GM21367 (cell line): ENCODE measurements around the gene ANO8.

Source experiments
- ATAC-seq: cut with Tn5 transposase; IDR thresholded peaks from one replicate; pipeline ENCODE4 v1.9.1; 2021; ENCODE audit not compliant: unreplicated experiment

The ANO8 gene

GRCh38 chr19:17329366-17330261, 5.0 kb downstream of the ANO8 start:
- no peak for ATAC-seq

GRCh38 chr19:17328517-17329365, 5.9 kb downstream of the ANO8 start:
- no peak for ATAC-seq

- no peak for ATAC-seq
These were observed 6.8 kb downstream of the ANO8 start for GRCh38 chr19:17327654-17328516.

GRCh38 chr19:17327068-17327653, 7.5 kb downstream of the ANO8 start:
- no peak for ATAC-seq

- ATAC-seq = no peak
These were observed 8.1 kb downstream of the ANO8 start for GRCh38 chr19:17326595-17326966.

- no peak for ATAC-seq
These were observed 8.6 kb downstream of the ANO8 start for GRCh38 chr19:17325881-17326594.

GRCh38 chr19:17325133-17325532, 9.5 kb downstream of the ANO8 start:
- ATAC-seq = no peak

- ATAC-seq = no peak
These were observed 10.1 kb downstream of the ANO8 start for GRCh38 chr19:17324357-17325114.

GRCh38 chr19:17323964-17324332, 10.7 kb downstream of the ANO8 start:
- no peak for ATAC-seq

- ATAC-seq = no peak
These were observed 11.2 kb downstream of the ANO8 start for GRCh38 chr19:17323300-17323963.

GRCh38 chr19:17322854-17323253, 11.8 kb downstream of the ANO8 start:
- no peak for ATAC-seq

GRCh38 chr19:17321655-17322489, 12.8 kb downstream of the ANO8 start:
- ATAC-seq = no peak

GRCh38 chr19:17320435-17320834, 14.2 kb downstream of the ANO8 start:
- no peak for ATAC-seq

GRCh38 chr19:17319473-17320238, 15.0 kb downstream of the ANO8 start:
- no peak for ATAC-seq

- ATAC-seq = no peak
These were observed 15.7 kb downstream of the ANO8 start for GRCh38 chr19:17318966-17319365.

- ATAC-seq = no peak
These were observed 20.6 kb downstream of the ANO8 start for GRCh38 chr19:17314007-17314593.
